HFF-Myc (cell line): ENCODE measurements around the gene SH3BGR.

Experiments
- DNase-seq: peaks from one replicate; pipeline ENCODE4 v3.0.0-alpha.2; 2011; ENCODE audit warnings: low read depth; ENCODE audit errors: extremely low read depth
- H3K4me3 ChIP-seq: replicated peaks from 2 replicates; pipeline ENCODE4 v1.5.1; 2011; ENCODE audit warnings: low read depth, mild to moderate bottlenecking, control low read depth, low read length
- CTCF ChIP-seq: IDR thresholded peaks from 2 replicates; pipeline ENCODE4 v1.5.1; 2012; ENCODE audit warnings: mild to moderate bottlenecking, low read depth, low read length, control low read depth; ENCODE audit errors: missing control alignments

The SH3BGR gene

DNA sequence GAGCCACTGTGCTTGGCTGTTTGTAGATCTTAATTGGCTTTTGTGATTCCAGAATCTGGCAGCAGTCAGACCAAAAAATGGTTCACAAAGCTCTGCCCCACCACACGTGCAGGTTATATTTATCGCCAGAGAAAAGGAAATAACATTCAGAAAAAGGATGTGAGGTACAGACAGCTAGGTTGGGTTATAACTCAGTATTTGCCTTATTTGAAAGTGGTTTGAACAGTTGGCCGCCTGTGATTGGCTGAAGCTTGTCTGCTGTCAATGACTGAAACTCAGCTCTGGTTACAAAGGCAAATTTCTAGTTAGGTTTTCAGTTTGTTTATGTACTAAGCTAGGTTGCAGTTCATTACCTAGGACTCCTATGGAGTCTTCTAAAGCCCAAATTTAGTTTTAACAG, 9.6 kb downstream of the SH3BGR start:
- no peak for TF ChIP-seq CTCF
- no peak for DNase-seq
- no peak overlapping the region for H3K4me3 ChIP-seq

GRCh38 chr21:39463308-39463707, 11.5 kb downstream of the SH3BGR start:
- DNase-seq: no peak
- no peak overlapping the region for H3K4me3 ChIP-seq
- TF ChIP-seq CTCF: no peak

DNA sequence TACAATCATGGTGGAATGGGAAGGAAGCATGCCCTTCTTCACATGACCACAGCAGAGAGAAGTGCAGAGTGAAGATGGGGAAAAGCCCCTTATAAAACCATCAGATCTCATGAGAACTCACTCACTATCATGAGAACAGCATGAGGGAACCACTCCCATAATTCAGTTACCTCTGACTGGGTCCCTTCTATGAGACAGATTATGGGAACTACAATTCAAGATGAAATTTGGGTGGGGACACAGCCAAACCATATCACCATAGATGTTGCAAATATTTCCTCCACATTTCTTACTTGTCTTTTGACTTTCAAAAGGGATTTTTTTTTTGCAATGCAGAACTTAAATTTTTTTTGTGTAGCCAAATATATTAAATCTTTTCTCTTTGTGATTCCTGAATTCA, 14.8 kb downstream of the SH3BGR start:
- TF ChIP-seq CTCF: no peak
- DNase-seq: no peak

GRCh38 chr21:39467746-39468145, 16.0 kb downstream of the SH3BGR start:
- TF ChIP-seq CTCF: no peak
- no peak for DNase-seq
- H3K4me3 ChIP-seq: no peak overlapping the region

More for the DNA sequence above, 14.8 kb downstream of the SH3BGR start:
- no peak overlapping the region for H3K4me3 ChIP-seq

DNA sequence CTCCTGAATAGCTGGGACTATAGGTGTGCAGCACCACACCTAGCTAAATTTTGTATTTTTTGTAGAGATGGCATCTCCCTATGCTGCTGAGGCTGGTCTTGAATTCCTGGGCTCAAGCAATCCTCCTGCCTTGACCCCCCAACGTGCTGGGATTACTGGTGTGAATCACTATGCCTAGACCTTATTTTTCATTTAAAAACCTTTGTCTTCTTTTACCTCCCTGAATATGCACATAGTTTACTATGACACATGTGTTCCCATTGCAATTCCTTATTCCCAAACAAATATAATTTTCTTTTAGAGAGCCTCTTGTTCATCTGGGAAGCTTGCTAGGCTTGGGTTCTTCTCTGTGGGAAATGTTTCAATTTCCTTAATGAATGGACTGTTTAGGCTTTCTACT, 16.8 kb downstream of the SH3BGR start:
- no peak for TF ChIP-seq CTCF
- no peak for DNase-seq
- H3K4me3 ChIP-seq: no peak overlapping the region

DNA sequence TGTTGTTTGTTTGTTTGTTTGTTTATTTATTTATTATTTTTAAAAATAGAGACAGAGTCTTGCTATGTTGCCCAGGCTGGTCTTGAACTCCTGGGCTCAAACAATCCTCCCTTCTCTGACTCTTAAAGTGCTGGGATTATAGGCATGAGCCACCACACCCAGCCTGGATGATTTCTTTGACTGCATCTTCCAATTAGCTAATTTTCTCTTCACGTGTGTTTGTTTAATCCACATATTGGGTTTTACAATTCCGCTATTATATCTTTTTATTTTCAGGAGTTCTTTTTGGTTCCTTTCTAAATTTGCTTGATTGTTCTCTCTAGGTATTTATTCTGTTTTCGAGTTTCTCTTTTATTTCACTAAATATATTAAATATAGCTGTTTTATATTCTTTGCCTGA, 19.8 kb downstream of the SH3BGR start:
- H3K4me3 ChIP-seq: no peak overlapping the region
- TF ChIP-seq CTCF: no peak
- no peak for DNase-seq

GRCh38 chr21:39472786-39473185, 21.0 kb downstream of the SH3BGR start:
- H3K4me3 ChIP-seq: no peak overlapping the region
- TF ChIP-seq CTCF: no peak
- DNase-seq: no peak
